Vagina (tissue), 2 donors: ENCODE data around the gene NRG3. TPM values are rescaled to one million over a fixed set of nuclear protein-coding genes. Genes with fewer than 3 reads are reported as not detected.

Source experiments
- DNase-seq, 2 donors: peaks; one replicate each; pipeline ENCODE4 v3.0.0-alpha.2; 2017; ENCODE audit errors: extremely low spot score in 2 of 2
- H3K27ac ChIP-seq: fragments of 200-600 bp; sonication (generic); one replicate; pipeline ENCODE4 v1.5.1; 2019
- H3K27me3 ChIP-seq: fragments of 200-600 bp; sonication (generic); one replicate; pipeline ENCODE4 v1.5.1; 2019
- H3K36me3 ChIP-seq, 2 donors: fragments of 200-600 bp; sonication (generic); one replicate each; pipeline ENCODE4 v1.5.1; 2017 to 2019
- H3K4me1 ChIP-seq: fragments of 200-600 bp; sonication (generic); one replicate; pipeline ENCODE4 v1.5.1; 2019
- H3K4me3 ChIP-seq, 2 donors: fragments of 200-600 bp; sonication (generic); 1 replicate in 1 of 2; 2 replicates in 1 of 2; pipeline ENCODE4 v1.5.1; 2016 to 2019
- H3K9me3 ChIP-seq: fragments of 200-600 bp; sonication (generic); one replicate; pipeline ENCODE4 v1.5.1; 2019
- CTCF ChIP-seq, 3 experiments: fragments of 450-650 bp in 2 of 3; fragments of 200-600 bp in 1 of 3; sonication (generic) in 1 of 3; IDR thresholded peaks; one replicate each; pipeline ENCODE4 v1.5.1; 2017 to 2019; ENCODE audit warnings: antibody characterized with exemption in 3 of 3, mild to moderate bottlenecking in 2 of 3, moderate library complexity in 2 of 3
- POLR2A ChIP-seq, 2 donors: fragments of 450-650 bp; IDR thresholded peaks; one replicate each; pipeline ENCODE4 v1.6.1; 2017; ENCODE audit warnings: antibody characterized with exemption in 2 of 2, mild to moderate bottlenecking in 2 of 2, moderate library complexity in 2 of 2
- POLR2AphosphoS5 ChIP-seq, 2 donors: sonication (generic); formaldehyde crosslinking; IDR thresholded peaks; one replicate each; pipeline ENCODE4 v1.9.0; 2017; ENCODE audit warnings: antibody characterized with exemption in 2 of 2, mild to moderate bottlenecking in 2 of 2, low read depth in 1 of 2; ENCODE audit not compliant: insufficient read depth in 1 of 2
- intact Hi-C: fragments of 100-400 bp; cut with DNase I; formaldehyde crosslinking; loops from one replicate; pipeline ENCODE4 v1.15.1; 2023
- small RNA-seq: library from RNA; depleted of rRNA; stranded (forward); fragments of <200 nt; gene quantifications from one replicate; pipeline ENCODE3, GENCODE V24; 2016
- total RNA-seq: library from RNA; depleted of rRNA; stranded (reverse); fragments of >200 nt; gene quantifications from one replicate; pipeline ENCODE4 v1.2.3, GENCODE V29; 2016

The NRG3 gene
- total RNA-seq, 1 donor from 2014 or later, result not detected

GRCh38 chr10:83023662-83024061 is 1148.7 kb downstream of the NRG3 start:
- Histone ChIP-seq H3K36me3 (no peaks in the 10 kb centered on the region), H3K9me3 (no peaks in the 10 kb centered on the region), H3K4me3 (no peak overlapping the region), H3K27me3 (no peaks in the 10 kb centered on the region), H3K27ac (no peak overlapping the region), H3K4me1 (no peaks in the 10 kb centered on the region)
- no peak for TF ChIP-seq POLR2A (IDR thresholded peaks at IDR 0.05)
- no peak for TF ChIP-seq POLR2AphosphoS5 (IDR thresholded peaks at IDR 0.05; ENCODE audit: insufficient read depth in 1 of 2, low read depth in 1 of 2)
- no peak for TF ChIP-seq CTCF (IDR thresholded peaks at IDR 0.05)
- DNase-seq, result no peak
- intact Hi-C loops, result no loop called here

Small RNA genes within 50 kb of the gene (small RNA-seq; reads per million reads assigned to genes)
- not detected for gene RNU6-441P
